Bronchial epithelial cell (primary cell): ENCODE results near the gene ZBTB44. TPM values are rescaled to one million over a fixed set of nuclear protein-coding genes. Genes with fewer than 3 reads are reported as not detected.
"Not testable (repeated sequence)": the region's sequence is repeated elsewhere in the genome, so short reads cannot be mapped to it uniquely, and the experiment has no call there.

ENCODE experiments used
- DNase-seq: peaks from one replicate; pipeline ENCODE4 v3.0.0-alpha.2; 2010; ENCODE audit warnings: low read depth
- FAIRE-seq: peaks from 2 replicates; lab custom pipeline; 2011; peaks lifted over from hg19 to GRCh38; lab: Jason Lieb, UNC
- H3K27me3 ChIP-seq: 2 replicates; pipeline ENCODE4 v1.5.1; 2011; ENCODE audit warnings: low read length; ENCODE audit not compliant: control insufficient read depth, insufficient read depth
- H3K36me3 ChIP-seq: 2 replicates; pipeline ENCODE4 v1.5.1; 2011; ENCODE audit warnings: low read length; ENCODE audit not compliant: control insufficient read depth, insufficient read depth
- H3K4me3 ChIP-seq: 2 replicates; pipeline ENCODE4 v1.5.1; 2011; ENCODE audit warnings: mild to moderate bottlenecking, low read depth, low read length, control low read depth
- CTCF ChIP-seq: IDR thresholded peaks from 2 replicates; pipeline ENCODE4 v1.5.1; 2011; ENCODE audit warnings: mild to moderate bottlenecking, moderate library complexity, low read length, control low read depth, inconsistent platforms; ENCODE audit not compliant: insufficient read depth, severe bottlenecking
- total RNA-seq: library from RNA; depleted of rRNA; stranded (reverse); fragments of >200 nt; gene quantifications from 2 replicates; pipeline ENCODE4 v1.2.1, GENCODE V29; 2014

ZBTB44 gene
- total RNA-seq, 1 donor from 2014 or later, result 28.4 TPM

GRCh38 chr11:130340671-130341319 is 26.1 kb upstream of the ZBTB44 start:
- FAIRE-seq (no peak), DNase-seq (no peak)
- Histone ChIP-seq H3K4me3 (no peak overlapping the region), H3K36me3 (no peaks in the 10 kb centered on the region), H3K27me3 (no peaks in the 10 kb centered on the region)
- no peak for TF ChIP-seq CTCF

- no peak for TF ChIP-seq CTCF
- Histone ChIP-seq H3K4me3 (no peak overlapping the region), H3K27me3 (no peaks in the 10 kb centered on the region), H3K36me3 (no peaks in the 10 kb centered on the region)
- FAIRE-seq, result no peak
- no peak for DNase-seq
Observed at GRCh38 chr11:130338667-130339066, 23.9 kb upstream of the ZBTB44 start.

GRCh38 chr11:130337281-130338089 is 22.8 kb upstream of the ZBTB44 start:
- H3K36me3 ChIP-seq, result no peaks in the 10 kb centered on the region
- DNase-seq (no peak), FAIRE-seq (no peak)
- TF ChIP-seq CTCF, result no peak
- no peaks in the 10 kb centered on the region for H3K27me3 ChIP-seq
- H3K4me3 ChIP-seq, result no peak overlapping the region

- not testable (repeated sequence) for H3K27me3 ChIP-seq, FAIRE-seq, DNase-seq, H3K36me3 ChIP-seq, H3K4me3 ChIP-seq
Observed at GRCh38 chr11:130331397-130331796, 16.7 kb upstream of the ZBTB44 start.

- no peak for TF ChIP-seq CTCF
- no peak for FAIRE-seq
- DNase-seq, result no peak
Observed at GRCh38 chr11:130330101-130330684, 15.5 kb upstream of the ZBTB44 start.

GRCh38 chr11:130328420-130328819 is 13.7 kb upstream of the ZBTB44 start:
- Histone ChIP-seq H3K4me3 (no peak overlapping the region), H3K36me3 (no peaks in the 10 kb centered on the region), H3K27me3 (no peaks in the 10 kb centered on the region)
- peak; percentile 40 for FAIRE-seq
- no peak for DNase-seq
- TF ChIP-seq CTCF, result no peak

More at GRCh38 chr11:130330101-130330684, 15.5 kb upstream of the ZBTB44 start:
- no peak overlapping the region for H3K4me3 ChIP-seq
- no peaks in the 10 kb centered on the region for H3K27me3 ChIP-seq
- no peaks in the 10 kb centered on the region for H3K36me3 ChIP-seq
